GM18508 (cell line): ENCODE data around the gene KLHL28.

ENCODE experiments used
- ATAC-seq: cut with Tn5 transposase; IDR thresholded peaks from one replicate; pipeline ENCODE4 v1.9.1; 2021; ENCODE audit warnings: moderate number of reproducible peaks; ENCODE audit not compliant: insufficient read depth, unreplicated experiment

KLHL28 gene

GRCh38 chr14:44961554-44962333 is at the start of gene KLHL28, which contains the start of gene TOGARAM1:
TSS of gene KLHL28 (minus strand) at chr14:44961947. CDS start at chr14:44945928, 16,019 bp downstream.
TSS of gene TOGARAM1 (plus strand) at chr14:44962190. CDS start at chr14:44962422, 232 bp downstream.
- peak; percentile 94 for ATAC-seq

GRCh38 chr14:45003924-45004323 is 42.2 kb upstream of the KLHL28 start:
- no peak for ATAC-seq

GRCh38 chr14:44995770-44996294 is 34.1 kb upstream of the KLHL28 start:
- no peak for ATAC-seq

GRCh38 chr14:44995196-44995595 is 33.4 kb upstream of the KLHL28 start:
- no peak for ATAC-seq

- ATAC-seq, result no peak
Measured at GRCh38 chr14:44990533-44990932, 28.8 kb upstream of the KLHL28 start.

GRCh38 chr14:44989497-44990440 is 28.0 kb upstream of the KLHL28 start:
- no peak for ATAC-seq

- ATAC-seq, result no peak
Measured at GRCh38 chr14:44988694-44989093, 26.9 kb upstream of the KLHL28 start.

GRCh38 chr14:44982594-44982993 is 20.8 kb upstream of the KLHL28 start:
- no peak for ATAC-seq

- no peak for ATAC-seq
Measured at GRCh38 chr14:44981198-44981597, 19.5 kb upstream of the KLHL28 start.

GRCh38 chr14:44979740-44980356 is 18.1 kb upstream of the KLHL28 start:
- ATAC-seq, result no peak

GRCh38 chr14:44979273-44979672 is 17.5 kb upstream of the KLHL28 start:
- no peak for ATAC-seq

GRCh38 chr14:44971459-44971858 is 9.7 kb upstream of the KLHL28 start:
- ATAC-seq, result no peak

GRCh38 chr14:44970907-44971306 is 9.2 kb upstream of the KLHL28 start:
- no peak for ATAC-seq

GRCh38 chr14:44968714-44969113 is 7.0 kb upstream of the KLHL28 start:
- ATAC-seq, result no peak

- ATAC-seq, result no peak
Measured at GRCh38 chr14:44966601-44967336, 5.0 kb upstream of the KLHL28 start.

- no peak for ATAC-seq
Measured at GRCh38 chr14:44963775-44964380, 2.1 kb upstream of the KLHL28 start.

GRCh38 chr14:44963044-44963528 is 1.3 kb upstream of the KLHL28 start:
- no peak for ATAC-seq

- peak; percentile 9 for ATAC-seq
Measured at GRCh38 chr14:44962334-44963043, 742 bp upstream of the KLHL28 start.

GRCh38 chr14:44961151-44961553 is 595 bp downstream of the KLHL28 start:
- ATAC-seq, result no peak
